OCI-LY3 (cell line): ENCODE data around the gene ZNF343.

Source experiments
- H2AFZ ChIP-seq: fragments of 200-600, 300-600 bp; shearing (Covaris generic); 2 replicates; pipeline ENCODE4 v1.6.0; 2014; ENCODE audit warnings: antibody characterized with exemption, low read depth, low read length
- H3K27ac ChIP-seq: fragments of 200-600, 300-600 bp; sonication (generic); 2 replicates; pipeline ENCODE4 v1.5.1; 2014; ENCODE audit warnings: mild to moderate bottlenecking, low read length, moderate library complexity, mixed read lengths
- H3K27me3 ChIP-seq: fragments of 200-600, 300-600 bp; sonication (generic); 2 replicates; pipeline ENCODE4 v1.6.1; 2014; ENCODE audit warnings: low read depth, low read length, mixed read lengths
- H3K36me3 ChIP-seq: fragments of 200-600, 300-600 bp; sonication (generic); replicated peaks from 2 replicates; pipeline ENCODE3; 2014; ENCODE audit warnings: low read depth, low read length, mixed read lengths
- H3K4me1 ChIP-seq: fragments of 300-600, 200-600 bp; sonication (generic); 2 replicates; pipeline ENCODE4 v1.6.1; 2014; ENCODE audit warnings: low read length, mixed read lengths
- H3K4me2 ChIP-seq: fragments of 200-600, 300-600 bp; sonication (generic); 2 replicates; pipeline ENCODE4 v1.6.1; 2014; ENCODE audit warnings: low read length, mixed read lengths
- H3K4me3 ChIP-seq: fragments of 300-600, 200-600 bp; sonication (generic); 2 replicates; pipeline ENCODE4 v1.5.1; 2014; ENCODE audit warnings: antibody characterized with exemption, mild to moderate bottlenecking, low read length, moderate library complexity
- H3K79me2 ChIP-seq: fragments of 300-600, 200-600 bp; shearing (Covaris generic); 2 replicates; pipeline ENCODE4 v1.6.1; 2014; ENCODE audit warnings: mild to moderate bottlenecking, low read length, mixed read lengths
- H3K9ac ChIP-seq: fragments of 300-600, 200-600 bp; shearing (Covaris generic); 2 replicates; pipeline ENCODE4 v1.6.0; 2014; ENCODE audit warnings: mild to moderate bottlenecking, low read length, moderate library complexity
- H3K9me3 ChIP-seq: fragments of 200-600, 300-600 bp; shearing (Covaris generic); 2 replicates; pipeline ENCODE4 v1.6.1; 2014; ENCODE audit warnings: low read length, mixed read lengths; ENCODE audit not compliant: insufficient read depth
- H4K20me1 ChIP-seq: fragments of 200-600, 300-600 bp; sonication (generic); 2 replicates; pipeline ENCODE4 v1.6.1; 2016; ENCODE audit warnings: low read length, mixed read lengths; ENCODE audit not compliant: insufficient read depth
- EZH2phosphoT487 ChIP-seq: fragments of 200-600 bp; shearing (Covaris generic); IDR thresholded peaks from 2 replicates; pipeline ENCODE4 v1.6.1; 2018; ENCODE audit warnings: antibody characterized with exemption, mixed run types, low read depth
- TF ChIP-seq, protein P1 (sequence below): fragments of 200-600, 300-600 bp; sonication (generic); IDR thresholded peaks from 2 replicates; pipeline ENCODE4 v1.5.1; 2014; ENCODE audit warnings: antibody characterized with exemption, low read length, low read depth

ZNF343 gene

GRCh38 chr20:2462484-2462883 is 46.2 kb downstream of the ZNF343 start:
- Histone ChIP-seq H3K9me3 (no peaks in the 10 kb centered on the region), H3K9ac (no peak overlapping the region), H4K20me1 (peaks cover 55% of the 10 kb centered on the region), H3K4me1 (peaks cover 7% of the 10 kb centered on the region), H2AFZ (no peak overlapping the region), H3K4me2 (no peak overlapping the region), H3K27me3 (no peaks in the 10 kb centered on the region), H3K27ac (no peak overlapping the region), H3K4me3 (no peak overlapping the region), H3K79me2 (peaks cover 38% of the 10 kb centered on the region), H3K36me3 (peaks cover 85% of the 10 kb centered on the region)
- TF ChIP-seq, protein P1, sequence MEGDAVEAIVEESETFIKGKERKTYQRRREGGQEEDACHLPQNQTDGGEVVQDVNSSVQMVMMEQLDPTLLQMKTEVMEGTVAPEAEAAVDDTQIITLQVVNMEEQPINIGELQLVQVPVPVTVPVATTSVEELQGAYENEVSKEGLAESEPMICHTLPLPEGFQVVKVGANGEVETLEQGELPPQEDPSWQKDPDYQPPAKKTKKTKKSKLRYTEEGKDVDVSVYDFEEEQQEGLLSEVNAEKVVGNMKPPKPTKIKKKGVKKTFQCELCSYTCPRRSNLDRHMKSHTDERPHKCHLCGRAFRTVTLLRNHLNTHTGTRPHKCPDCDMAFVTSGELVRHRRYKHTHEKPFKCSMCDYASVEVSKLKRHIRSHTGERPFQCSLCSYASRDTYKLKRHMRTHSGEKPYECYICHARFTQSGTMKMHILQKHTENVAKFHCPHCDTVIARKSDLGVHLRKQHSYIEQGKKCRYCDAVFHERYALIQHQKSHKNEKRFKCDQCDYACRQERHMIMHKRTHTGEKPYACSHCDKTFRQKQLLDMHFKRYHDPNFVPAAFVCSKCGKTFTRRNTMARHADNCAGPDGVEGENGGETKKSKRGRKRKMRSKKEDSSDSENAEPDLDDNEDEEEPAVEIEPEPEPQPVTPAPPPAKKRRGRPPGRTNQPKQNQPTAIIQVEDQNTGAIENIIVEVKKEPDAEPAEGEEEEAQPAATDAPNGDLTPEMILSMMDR = no peak
- TF ChIP-seq EZH2phosphoT487 = no peak

DNA sequence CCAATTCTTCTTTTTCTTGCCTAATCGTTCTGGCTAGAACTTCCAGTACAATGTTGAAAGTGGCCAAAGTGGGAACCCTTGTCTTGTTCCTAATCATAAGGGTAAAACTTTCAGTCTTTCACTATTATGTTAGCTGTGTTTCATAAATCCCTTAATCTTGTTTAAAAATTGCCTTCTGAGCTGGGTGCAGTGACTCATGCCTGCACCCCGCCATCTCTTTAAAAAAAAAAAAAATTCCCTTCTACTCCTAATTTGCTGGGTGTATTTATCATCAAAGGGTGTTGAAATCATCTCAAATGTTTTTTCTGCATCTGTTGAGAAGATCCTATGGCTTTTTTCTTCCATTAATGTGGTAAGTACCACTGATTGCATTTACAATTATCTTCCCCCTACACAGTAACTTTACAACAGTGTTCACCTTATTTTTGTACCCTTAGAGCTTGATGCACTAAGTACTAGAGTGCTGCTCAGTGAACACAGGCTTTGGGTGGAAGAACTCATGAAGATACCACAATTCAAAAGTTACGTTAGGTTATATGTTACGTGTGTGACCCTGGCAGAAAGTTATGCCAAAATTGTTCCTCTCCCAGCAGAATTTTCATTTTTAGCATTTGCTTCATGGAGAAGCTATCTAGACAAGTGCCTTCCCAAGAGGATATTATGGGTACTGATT is 47.8 kb downstream of the ZNF343 start:
- Histone ChIP-seq H3K9me3 (no peaks in the 10 kb centered on the region), H4K20me1 (peaks cover 39% of the 10 kb centered on the region), H3K9ac (no peak overlapping the region), H3K4me1 (peaks cover 6% of the 10 kb centered on the region; the same call in 1 of the 2 replicates), H2AFZ (no peak overlapping the region), H3K4me2 (no peak overlapping the region), H3K36me3 (peaks cover 69% of the 10 kb centered on the region), H3K27ac (no peak overlapping the region), H3K79me2 (peaks cover 22% of the 10 kb centered on the region), H3K4me3 (no peak overlapping the region), H3K27me3 (no peaks in the 10 kb centered on the region)
- no peak for TF ChIP-seq EZH2phosphoT487
- TF ChIP-seq, protein P1 = no peak

GRCh38 chr20:2459981-2460751 is 48.5 kb downstream of the ZNF343 start:
- H3K36me3 ChIP-seq = peaks cover 63% of the 10 kb centered on the region
- no peak overlapping the region for H3K27ac ChIP-seq
- H3K9me3 ChIP-seq = no peaks in the 10 kb centered on the region
- no peak overlapping the region for H3K4me2 ChIP-seq
- no peaks in the 10 kb centered on the region for H3K4me1 ChIP-seq
- H4K20me1 ChIP-seq = peaks cover 32% of the 10 kb centered on the region
- H3K4me3 ChIP-seq = no peak overlapping the region
- H3K9ac ChIP-seq = no peak overlapping the region
- no peaks in the 10 kb centered on the region for H3K27me3 ChIP-seq
- peaks cover 15% of the 10 kb centered on the region for H3K79me2 ChIP-seq
- TF ChIP-seq EZH2phosphoT487 = no peak
- TF ChIP-seq, protein P1 = no peak
- H2AFZ ChIP-seq = no peak overlapping the region

GRCh38 chr20:2458919-2459499 is 49.7 kb downstream of the ZNF343 start:
- Histone ChIP-seq H3K36me3 (peaks cover 53% of the 10 kb centered on the region), H2AFZ (no peak overlapping the region), H3K9ac (no peak overlapping the region), H3K79me2 (peaks cover 7% of the 10 kb centered on the region), H3K27me3 (no peaks in the 10 kb centered on the region), H3K4me3 (no peak overlapping the region), H3K4me1 (no peaks in the 10 kb centered on the region), H4K20me1 (peaks cover 22% of the 10 kb centered on the region), H3K27ac (no peak overlapping the region), H3K4me2 (no peak overlapping the region), H3K9me3 (no peaks in the 10 kb centered on the region)
- TF ChIP-seq, protein P1 = no peak
- TF ChIP-seq EZH2phosphoT487 = no peak
